Caco-2 (cell line): ENCODE measurements around the gene OXSR1. TPM values are rescaled to one million over a fixed set of nuclear protein-coding genes. Genes with fewer than 3 reads are reported as not detected.

Experiments used
- Bru-seq: library from RNA; stranded (reverse); fragments of 400-500 nt; gene quantifications from one replicate; lab custom pipeline; 2021; lab: Mats Ljungman, UMichigan
- BruChase-seq, 2 experiments: library from RNA; stranded (reverse); fragments of 400-500 nt; gene quantifications; one replicate each; lab custom pipeline; 2021; lab: Mats Ljungman, UMichigan
- BruUV-seq: library from RNA; stranded (reverse); fragments of 400-500 nt; replicated peaks from 2 replicates; lab custom pipeline; 2021; lab: Mats Ljungman, UMichigan
- CTCF ChIA-PET: fragments of 300-600 bp; sonication (Branson Sonifier 250); formaldehyde crosslinking; loops from one replicate; lab custom pipeline; 2022; ENCODE audit warnings: antibody characterized with exemption; lab: Charles Lee
- POLR2A ChIA-PET: fragments of 300-600 bp; sonication (Branson Sonifier 250); formaldehyde crosslinking; loops from one replicate; lab custom pipeline; 2022; ENCODE audit warnings: antibody characterized with exemption; lab: Charles Lee
- DNase-seq, 2 experiments: peaks; one replicate each; pipeline versions ENCODE4 v3.0.0 to v3.0.0-alpha.2; 2020 to 2022
- H3K27me3 ChIP-seq: replicated peaks from 2 replicates; pipeline ENCODE4 v1.6.0; 2011; ENCODE audit warnings: low read length; ENCODE audit not compliant: control insufficient read depth, insufficient read depth
- H3K36me3 ChIP-seq: 2 replicates; pipeline ENCODE4 v1.5.1; 2011; ENCODE audit warnings: low read length; ENCODE audit not compliant: control insufficient read depth, insufficient read depth
- H3K4me1 ChIP-seq: fragments of 250-450 bp; sonication (Bioruptor Pico); 2 replicates; pipeline ENCODE4 v1.5.1; 2020; ENCODE audit warnings: mild to moderate bottlenecking
- H3K4me3 ChIP-seq: 2 replicates; pipeline ENCODE4 v1.5.1; 2011; ENCODE audit warnings: low read depth, mild to moderate bottlenecking, control low read depth, low read length
- H3K9me3 ChIP-seq: fragments of 250-450 bp; sonication (Bioruptor Pico); 2 replicates; pipeline ENCODE4 v1.5.1; 2020; ENCODE audit warnings: mild to moderate bottlenecking, moderate library complexity
- H3K27ac Mint-ChIP-seq: one replicate; pipeline ENCODE4 v1.8.0; 2022; ENCODE audit warnings: mixed read lengths; ENCODE audit not compliant: unreplicated experiment
- H3K27me3 Mint-ChIP-seq: one replicate; pipeline ENCODE4 v1.8.0; 2022; ENCODE audit warnings: mixed read lengths; ENCODE audit not compliant: insufficient read depth, unreplicated experiment
- H3K36me3 Mint-ChIP-seq: one replicate; pipeline ENCODE4 v1.8.0; 2022; ENCODE audit warnings: mild to moderate bottlenecking, mixed read lengths; ENCODE audit not compliant: insufficient read depth, unreplicated experiment
- H3K4me1 Mint-ChIP-seq: one replicate; pipeline ENCODE4 v1.8.0; 2022; ENCODE audit warnings: low read depth, mixed read lengths; ENCODE audit not compliant: unreplicated experiment
- H3K4me3 Mint-ChIP-seq: one replicate; pipeline ENCODE4 v1.8.0; 2022; ENCODE audit warnings: mild to moderate bottlenecking, moderate library complexity, mixed read lengths; ENCODE audit not compliant: unreplicated experiment
- H3K9me3 Mint-ChIP-seq: one replicate; pipeline ENCODE4 v1.8.0; 2022; ENCODE audit warnings: mixed read lengths; ENCODE audit not compliant: unreplicated experiment
- intact Hi-C: fragments of 100-400 bp; cut with micrococcal nuclease; formaldehyde crosslinking; loops from one replicate; pipeline ENCODE4 v1.10.0; 2022; ENCODE audit not compliant: unreplicated experiment
- long read RNA-seq: library from polyadenylated mRNA; stranded (forward); transcript quantifications from one replicate; pipeline ENCODE4 v2.0.0, GENCODE V29; 2022
- total RNA-seq: library from RNA; stranded (reverse); gene quantifications from 2 replicates; pipeline ENCODE4 v1.2.3, GENCODE V29; 2022
- TF ChIP-seq, protein P1 (sequence below), 2 experiments: fragments of 200-600 bp in 1 of 2; IDR thresholded peaks; 1 replicate in 1 of 2; 2 replicates in 1 of 2; pipeline versions ENCODE4 v1.5.1 to v1.8.0; 2011 to 2022; ENCODE audit warnings: antibody characterized with exemption in 1 of 2, control low read depth in 1 of 2, inconsistent platforms in 1 of 2, low read depth in 1 of 2, low read length in 1 of 2, mild to moderate bottlenecking in 1 of 2, moderate library complexity in 1 of 2; ENCODE audit not compliant: insufficient read depth in 1 of 2, severe bottlenecking in 1 of 2, unreplicated experiment in 1 of 2

The OXSR1 gene
- 39.2 and 39.3 TPM in 2 replicates for total RNA-seq
- Bru-seq, nascent RNA: percentile 86 among the genes with signal in this experiment
- percentile 80 among the genes with signal in this experiment for BruChase-seq, experiment 1, labeled RNA remaining after a 2-hour chase
- BruChase-seq, experiment 2, labeled RNA remaining after a 6-hour chase: percentile 81 among the genes with signal in this experiment
- long read RNA-seq, full-length matches to known transcripts: 26 of 51 reads
- long read RNA-seq, partial matches to known transcripts: 16 of 51 reads
- long read RNA-seq, other reads (novel, unspliced or antisense): 9 of 51 reads

DNA sequence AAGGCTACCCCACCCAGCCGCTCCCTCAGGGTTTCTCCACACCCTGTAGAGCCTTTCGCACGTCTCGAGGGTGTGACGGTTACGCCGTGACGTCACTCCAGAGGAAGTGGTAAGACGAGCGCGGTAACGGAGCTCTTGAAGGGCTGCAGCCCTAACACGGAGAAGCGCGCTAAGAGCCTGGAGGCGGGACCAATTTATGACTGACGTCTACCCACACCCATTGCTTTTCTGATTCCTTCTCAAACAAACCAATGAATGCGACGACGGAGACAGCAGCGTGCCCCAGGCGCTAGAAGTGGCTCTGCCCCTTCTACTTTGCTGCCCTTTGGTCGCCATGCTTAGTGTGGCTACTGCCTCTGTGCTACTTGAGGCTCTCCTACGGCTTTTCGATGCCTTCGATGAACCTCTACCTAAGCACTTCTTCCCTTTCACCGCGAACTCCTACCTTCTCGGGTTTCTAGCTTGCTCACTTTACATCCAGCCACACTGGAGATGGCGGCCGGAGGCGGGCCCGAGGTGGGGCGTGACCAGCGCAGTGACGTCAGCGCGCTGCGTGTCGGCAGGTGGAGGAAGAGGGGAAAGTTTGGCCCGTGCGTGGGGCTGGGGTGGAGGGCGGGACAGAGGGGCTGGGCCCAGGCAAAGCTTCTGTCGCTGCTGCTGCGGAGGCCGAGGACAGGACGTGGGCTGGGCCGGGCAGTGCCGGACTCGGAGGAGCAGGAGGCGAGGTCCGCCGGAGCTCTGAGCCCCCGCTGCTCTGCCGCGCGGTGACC lies at the start of gene OXSR1:
Gene OXSR1, plus strand, starts transcription at position 586 of the 770 bp plus-strand sequence. CDS start 340 bp downstream, outside the sequence.
- BruUV-seq: no TSS peak
- Histone ChIP-seq H3K36me3 (no peaks in the 10 kb centered on the region), H3K4me1 (peaks cover 5% of the 10 kb centered on the region), H3K27me3 (no peaks in the 10 kb centered on the region), H3K9me3 (no peaks in the 10 kb centered on the region), H3K4me3 (peak within 1 kb of the TSS; percentile 78)
- H3K27ac Mint-ChIP-seq: peak within 1 kb of the TSS; percentile 98
- peak within 1 kb of the TSS; percentile 89 for H3K4me3 Mint-ChIP-seq
- no peaks in the 10 kb centered on the region for H3K9me3 Mint-ChIP-seq
- DNase-seq: peak; percentile 95 to 99
- POLR2A ChIA-PET: interaction anchor here (0.5 to 3.6 kb wide), 12 partner anchors 10 to 1172 kb away, joined by 3 to 73 read pairs (median 4); partner anchors contain the start of genes ACAA1, EPM2AIP1, MLH1 and MYD88
- TF ChIP-seq, protein P1, sequence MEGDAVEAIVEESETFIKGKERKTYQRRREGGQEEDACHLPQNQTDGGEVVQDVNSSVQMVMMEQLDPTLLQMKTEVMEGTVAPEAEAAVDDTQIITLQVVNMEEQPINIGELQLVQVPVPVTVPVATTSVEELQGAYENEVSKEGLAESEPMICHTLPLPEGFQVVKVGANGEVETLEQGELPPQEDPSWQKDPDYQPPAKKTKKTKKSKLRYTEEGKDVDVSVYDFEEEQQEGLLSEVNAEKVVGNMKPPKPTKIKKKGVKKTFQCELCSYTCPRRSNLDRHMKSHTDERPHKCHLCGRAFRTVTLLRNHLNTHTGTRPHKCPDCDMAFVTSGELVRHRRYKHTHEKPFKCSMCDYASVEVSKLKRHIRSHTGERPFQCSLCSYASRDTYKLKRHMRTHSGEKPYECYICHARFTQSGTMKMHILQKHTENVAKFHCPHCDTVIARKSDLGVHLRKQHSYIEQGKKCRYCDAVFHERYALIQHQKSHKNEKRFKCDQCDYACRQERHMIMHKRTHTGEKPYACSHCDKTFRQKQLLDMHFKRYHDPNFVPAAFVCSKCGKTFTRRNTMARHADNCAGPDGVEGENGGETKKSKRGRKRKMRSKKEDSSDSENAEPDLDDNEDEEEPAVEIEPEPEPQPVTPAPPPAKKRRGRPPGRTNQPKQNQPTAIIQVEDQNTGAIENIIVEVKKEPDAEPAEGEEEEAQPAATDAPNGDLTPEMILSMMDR (IDR thresholded peaks at IDR 0.05; ENCODE audit: insufficient read depth in 1 of 2, low read depth in 1 of 2, low read length in 1 of 2, severe bottlenecking in 1 of 2, unreplicated experiment in 1 of 2): no peak
- CTCF ChIA-PET: interaction anchor here (0.7 to 2.2 kb wide), 8 partner anchors 26 to 490 kb away, joined by 3 to 16 read pairs (median 8); partner anchors contain the start of genes ACAA1, ACVR2B and MYD88
- peaks cover 24% of the 10 kb centered on the region for H3K36me3 Mint-ChIP-seq
- H3K27me3 Mint-ChIP-seq: no peaks in the 10 kb centered on the region
- intact Hi-C loops: loop anchor here (1.0 kb wide), 2 partner anchors 28 to 32 kb away; partner anchors contain the start of gene ACAA1
- peaks cover 25% of the 10 kb centered on the region for H3K4me1 Mint-ChIP-seq

DNA sequence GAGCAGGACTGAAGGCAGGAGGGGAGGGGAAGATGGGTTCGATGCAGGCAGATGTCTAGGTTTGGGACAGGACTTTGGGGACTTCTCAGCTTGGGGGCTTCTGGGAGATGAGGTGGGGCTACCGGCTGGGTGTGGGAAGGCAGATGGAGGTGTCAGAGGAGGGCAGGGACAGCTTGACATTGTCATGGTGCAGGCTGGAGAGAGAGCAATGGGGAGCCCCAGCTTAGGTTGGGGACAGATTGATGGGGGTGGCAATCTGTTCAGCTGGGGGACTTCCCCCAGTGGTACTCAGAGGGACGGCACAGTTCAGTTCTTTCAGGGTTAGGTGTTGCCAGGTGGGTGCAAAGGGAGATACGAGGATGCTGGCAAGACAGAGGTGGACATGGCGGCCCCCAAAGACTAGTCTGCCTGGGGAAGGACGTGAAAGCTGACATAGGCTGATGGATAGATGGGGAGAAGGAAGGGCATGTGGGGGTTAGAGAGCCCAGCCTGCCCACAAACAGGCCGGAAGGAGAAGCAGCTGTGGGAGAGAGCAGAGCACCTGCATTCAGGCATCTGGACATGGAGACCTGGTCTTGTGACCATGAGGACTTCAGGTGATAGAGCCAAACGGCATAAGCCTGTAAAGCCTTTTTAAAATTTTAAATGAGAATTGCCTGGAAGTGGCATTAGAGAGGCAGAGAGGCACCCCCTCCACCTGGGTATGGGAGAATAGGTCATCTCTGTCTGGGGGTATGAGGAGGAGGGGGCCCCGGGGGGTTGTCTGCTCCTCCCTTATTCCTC lies 49.5 kb upstream of the OXSR1 start:
- H3K9me3 Mint-ChIP-seq: no peaks in the 10 kb centered on the region
- no peak overlapping the region for H3K27ac Mint-ChIP-seq
- peaks cover 25% of the 10 kb centered on the region for H3K4me1 Mint-ChIP-seq
- Histone ChIP-seq H3K27me3 (no peaks in the 10 kb centered on the region), H3K9me3 (no peaks in the 10 kb centered on the region), H3K4me1 (0 out of 2 replicates have a peak, but pooled peaks cover 3% of the 10 kb centered on the region), H3K4me3 (no peak overlapping the region), H3K36me3 (peaks cover 2% of the 10 kb centered on the region)
- POLR2A ChIA-PET: interaction anchor here (1.0 kb wide), 1 partner anchor 21 kb away, joined by 3 read pairs; the partner anchor contains the start of gene ACAA1
- H3K36me3 Mint-ChIP-seq: peaks cover 63% of the 10 kb centered on the region
- TF ChIP-seq, protein P1 (IDR thresholded peaks at IDR 0.05; ENCODE audit: insufficient read depth in 1 of 2, low read depth in 1 of 2, low read length in 1 of 2, severe bottlenecking in 1 of 2, unreplicated experiment in 1 of 2): no peak
- H3K4me3 Mint-ChIP-seq: no peak overlapping the region
- intact Hi-C loops: no loop called here
- peak in 1 of 2 experiments; percentile 35 for DNase-seq
- BruUV-seq: no TSS peak
- CTCF ChIA-PET: interaction anchor here (1.2 to 1.7 kb wide), 2 partner anchors 21 to 49 kb away, joined by 4 to 8 read pairs; partner anchors contain the start of genes ACAA1 and OXSR1
- H3K27me3 Mint-ChIP-seq: no peaks in the 10 kb centered on the region
